GM13977 (cell line): ENCODE results near the gene AHRR.

Experiments used
- DNase-seq: peaks from one replicate; pipeline ENCODE4 v3.0.0; 2012; ENCODE audit warnings: low spot score
- in situ Hi-C: fragments of 300-500 bp; cut with MboI; formaldehyde crosslinking; loops from one replicate; pipeline ENCODE4 v1.12.0; 2022; ENCODE audit warnings: low sequenced_read_pairs, low pct_unique_long_range_greater_than_20kb, mixed read lengths, inconsistent platforms; ENCODE audit not compliant: unreplicated experiment
- TF ChIP-seq, protein P1 (sequence below): IDR thresholded peaks from 2 replicates; pipeline ENCODE4 v1.5.1; 2012; ENCODE audit warnings: mild to moderate bottlenecking, control low read depth; ENCODE audit not compliant: insufficient read depth; ENCODE audit errors: extremely low read depth, missing control alignments

Gene AHRR

DNA sequence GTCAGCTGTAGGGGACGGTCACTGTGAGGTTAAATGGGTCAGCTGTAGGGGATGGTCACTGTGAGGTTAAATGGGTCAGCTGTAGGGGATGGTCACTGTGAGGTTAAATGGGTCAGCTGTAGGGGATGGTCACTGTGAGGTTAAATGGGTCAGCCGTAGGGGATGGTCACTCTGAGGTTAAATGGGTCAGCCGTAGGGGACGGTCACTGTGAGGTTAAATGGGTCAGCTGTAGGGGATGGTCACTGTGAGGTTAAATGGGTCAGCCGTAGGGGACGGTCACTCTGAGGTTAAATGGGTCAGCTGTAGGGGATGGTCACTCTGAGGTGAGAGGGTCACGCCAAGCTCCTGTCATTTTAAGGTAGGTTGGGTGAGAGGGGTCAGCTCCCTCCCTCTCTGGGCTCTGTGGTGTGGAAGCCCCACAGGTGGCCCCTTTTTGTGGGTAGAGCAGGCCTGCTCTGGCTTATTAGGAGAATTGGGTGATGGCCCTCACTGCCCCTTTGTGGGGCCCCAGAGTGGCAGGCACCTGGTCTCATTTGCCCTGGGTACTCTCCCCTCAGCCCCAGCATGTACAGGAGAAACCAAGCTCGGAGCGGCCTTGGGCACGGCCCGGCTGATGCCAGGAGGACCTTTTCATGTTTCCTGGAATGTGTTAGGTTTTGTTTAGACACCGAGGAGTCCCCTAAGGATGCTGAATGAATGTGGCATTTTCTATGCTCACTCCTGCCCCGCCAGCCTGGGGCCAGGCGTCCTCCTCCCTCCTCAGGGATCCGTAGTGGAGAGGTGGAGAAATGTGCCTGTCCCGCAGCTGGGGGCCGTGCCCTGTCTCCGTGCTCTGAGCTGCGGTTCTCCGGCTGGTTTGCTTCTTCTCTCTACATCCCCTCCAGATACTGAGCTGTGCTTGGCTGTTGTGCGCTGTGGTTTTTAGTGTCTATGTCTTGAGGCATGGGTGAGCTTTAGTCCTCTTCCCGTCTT, 31.4 kb downstream of the AHRR start:
- TF ChIP-seq, protein P1, sequence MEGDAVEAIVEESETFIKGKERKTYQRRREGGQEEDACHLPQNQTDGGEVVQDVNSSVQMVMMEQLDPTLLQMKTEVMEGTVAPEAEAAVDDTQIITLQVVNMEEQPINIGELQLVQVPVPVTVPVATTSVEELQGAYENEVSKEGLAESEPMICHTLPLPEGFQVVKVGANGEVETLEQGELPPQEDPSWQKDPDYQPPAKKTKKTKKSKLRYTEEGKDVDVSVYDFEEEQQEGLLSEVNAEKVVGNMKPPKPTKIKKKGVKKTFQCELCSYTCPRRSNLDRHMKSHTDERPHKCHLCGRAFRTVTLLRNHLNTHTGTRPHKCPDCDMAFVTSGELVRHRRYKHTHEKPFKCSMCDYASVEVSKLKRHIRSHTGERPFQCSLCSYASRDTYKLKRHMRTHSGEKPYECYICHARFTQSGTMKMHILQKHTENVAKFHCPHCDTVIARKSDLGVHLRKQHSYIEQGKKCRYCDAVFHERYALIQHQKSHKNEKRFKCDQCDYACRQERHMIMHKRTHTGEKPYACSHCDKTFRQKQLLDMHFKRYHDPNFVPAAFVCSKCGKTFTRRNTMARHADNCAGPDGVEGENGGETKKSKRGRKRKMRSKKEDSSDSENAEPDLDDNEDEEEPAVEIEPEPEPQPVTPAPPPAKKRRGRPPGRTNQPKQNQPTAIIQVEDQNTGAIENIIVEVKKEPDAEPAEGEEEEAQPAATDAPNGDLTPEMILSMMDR, result no peak
- no peak for DNase-seq
- in situ Hi-C loops, result no loop called here

DNA sequence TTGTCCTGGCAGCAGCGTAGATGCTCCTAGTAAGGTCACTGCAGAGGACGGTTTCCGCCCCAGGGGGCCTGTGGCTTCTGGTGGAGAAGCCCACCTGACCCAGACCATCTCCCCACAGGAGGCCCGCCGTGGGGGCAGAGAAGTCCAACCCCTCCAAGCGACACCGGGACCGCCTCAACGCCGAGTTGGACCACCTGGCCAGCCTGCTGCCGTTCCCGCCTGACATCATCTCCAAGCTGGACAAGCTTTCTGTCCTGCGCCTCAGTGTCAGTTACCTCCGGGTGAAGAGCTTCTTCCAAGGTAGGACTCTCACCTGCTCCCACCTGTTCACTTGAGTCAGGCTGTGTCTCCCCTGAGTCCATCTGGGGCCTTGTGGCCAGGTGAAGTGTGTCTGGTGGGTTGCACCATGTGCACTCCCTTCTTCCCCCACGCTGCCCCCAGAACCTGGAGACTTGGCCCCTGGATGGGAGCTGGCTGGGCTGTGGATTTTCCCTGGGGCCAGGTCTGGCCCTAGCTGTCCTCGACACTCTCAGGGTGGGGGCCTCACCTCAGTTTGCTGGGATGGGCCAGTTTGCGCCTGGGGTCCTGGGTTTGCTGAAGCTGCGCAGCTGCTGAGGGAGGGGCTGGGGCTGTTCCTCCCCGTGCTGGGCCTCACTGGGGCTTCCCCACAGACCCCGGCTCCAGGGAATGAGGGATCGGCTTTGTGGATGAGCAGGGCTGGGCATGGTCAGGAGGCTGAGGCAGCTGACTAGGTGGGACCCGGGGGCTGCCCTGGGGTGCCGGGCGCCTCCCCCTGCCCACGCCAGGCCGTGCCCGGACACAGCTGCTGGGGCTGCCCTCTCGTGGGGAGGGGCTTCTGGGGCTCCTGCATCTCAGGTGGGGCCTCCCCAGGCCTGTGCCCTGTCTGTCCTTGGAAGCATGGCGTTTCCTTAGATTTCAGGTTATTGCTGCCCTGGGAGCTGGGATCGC, 32.4 kb downstream of the AHRR start:
- TF ChIP-seq, protein P1, result no peak
- no peak for DNase-seq
- in situ Hi-C loops, result no loop called here

DNA sequence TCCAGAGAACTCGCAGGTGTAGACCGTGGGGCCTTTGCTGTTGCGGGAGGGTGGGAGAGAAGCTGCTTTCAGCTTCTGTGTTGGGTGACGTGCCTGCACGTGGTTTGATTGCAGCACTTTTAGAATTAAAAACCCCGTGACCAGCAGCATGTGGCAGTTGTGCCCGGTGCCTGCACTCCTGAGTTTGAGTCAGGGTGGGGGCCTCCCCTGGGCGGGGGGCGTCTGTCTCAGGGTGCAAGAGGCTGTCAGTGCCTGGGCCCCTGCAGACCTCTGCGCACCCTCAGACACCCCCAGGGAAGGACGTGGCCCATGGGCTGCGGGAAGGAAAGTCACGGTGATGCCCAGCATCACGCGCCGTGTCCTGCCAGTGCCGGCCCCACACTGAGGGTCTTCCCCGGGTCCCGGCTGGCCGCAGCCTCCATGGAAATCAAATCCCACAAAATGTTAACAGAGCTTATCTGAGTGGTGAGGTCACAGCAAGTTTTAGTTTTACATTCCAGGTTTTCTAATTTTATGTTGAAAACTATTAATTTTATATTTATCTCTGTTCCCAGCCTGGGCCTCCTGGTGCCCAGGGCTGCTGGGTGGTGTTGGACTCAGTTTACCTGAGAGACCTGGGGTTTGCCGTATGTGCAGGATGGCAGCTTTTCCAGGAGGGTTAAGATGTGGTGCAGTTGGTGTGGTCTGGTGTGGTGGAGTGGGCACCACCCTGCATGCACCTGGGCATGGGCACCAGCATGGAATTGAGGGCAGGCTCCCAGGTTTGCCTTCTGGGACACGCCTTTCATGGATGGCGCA, 33.3 kb downstream of the AHRR start:
- in situ Hi-C loops, result no loop called here
- TF ChIP-seq, protein P1, result no peak
- DNase-seq, result no peak

DNA sequence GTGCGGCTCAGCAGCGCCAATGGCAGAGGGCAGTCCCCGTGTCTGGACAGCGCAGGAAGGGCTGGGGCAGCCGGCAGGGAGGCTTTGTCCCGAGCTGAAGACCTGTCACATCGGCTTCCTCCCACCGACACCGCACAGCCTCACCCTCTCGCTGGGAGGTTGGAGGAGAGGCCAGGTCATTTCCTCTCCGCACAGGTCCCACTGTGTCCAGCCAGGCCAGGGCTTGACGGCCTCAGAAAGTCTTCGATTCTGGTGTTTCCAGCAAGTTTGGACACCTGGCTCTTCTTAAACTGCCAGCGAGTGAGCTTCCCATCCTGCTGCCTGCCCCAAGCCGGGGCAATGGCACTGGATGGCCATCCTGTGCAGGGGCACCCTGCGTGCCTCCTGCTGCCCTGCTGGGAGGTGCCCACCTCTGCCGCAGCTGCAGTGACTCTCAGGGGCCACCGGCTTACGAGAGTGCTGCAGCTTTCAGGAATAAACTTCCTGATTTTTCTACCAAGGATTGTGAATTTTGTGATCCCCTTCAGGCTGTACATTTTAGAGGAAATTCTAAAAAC, 33.9 kb downstream of the AHRR start:
- DNase-seq, result no peak
- in situ Hi-C loops, result no loop called here
- TF ChIP-seq, protein P1, result no peak

DNA sequence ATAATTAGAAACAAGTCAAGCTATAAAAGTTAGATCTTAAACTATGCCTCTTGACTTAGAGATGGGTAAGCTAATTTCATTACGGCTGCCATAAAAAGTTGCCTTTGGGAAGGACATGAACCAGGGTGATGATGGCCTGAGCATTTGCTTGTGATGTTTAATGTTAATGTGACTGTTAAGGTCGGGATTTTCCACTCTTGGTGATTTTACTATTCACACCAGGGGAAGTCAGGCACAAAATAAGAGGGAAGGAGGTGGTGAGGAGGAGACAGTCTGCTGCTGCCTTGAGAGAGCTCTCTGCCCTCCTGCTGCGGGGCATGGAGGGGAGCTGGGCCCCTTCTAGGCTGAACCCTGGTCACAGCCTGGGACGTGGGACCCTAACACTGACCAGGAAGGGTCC, 34.4 kb downstream of the AHRR start:
- in situ Hi-C loops, result no loop called here
- no peak for DNase-seq
- TF ChIP-seq, protein P1, result no peak

DNA sequence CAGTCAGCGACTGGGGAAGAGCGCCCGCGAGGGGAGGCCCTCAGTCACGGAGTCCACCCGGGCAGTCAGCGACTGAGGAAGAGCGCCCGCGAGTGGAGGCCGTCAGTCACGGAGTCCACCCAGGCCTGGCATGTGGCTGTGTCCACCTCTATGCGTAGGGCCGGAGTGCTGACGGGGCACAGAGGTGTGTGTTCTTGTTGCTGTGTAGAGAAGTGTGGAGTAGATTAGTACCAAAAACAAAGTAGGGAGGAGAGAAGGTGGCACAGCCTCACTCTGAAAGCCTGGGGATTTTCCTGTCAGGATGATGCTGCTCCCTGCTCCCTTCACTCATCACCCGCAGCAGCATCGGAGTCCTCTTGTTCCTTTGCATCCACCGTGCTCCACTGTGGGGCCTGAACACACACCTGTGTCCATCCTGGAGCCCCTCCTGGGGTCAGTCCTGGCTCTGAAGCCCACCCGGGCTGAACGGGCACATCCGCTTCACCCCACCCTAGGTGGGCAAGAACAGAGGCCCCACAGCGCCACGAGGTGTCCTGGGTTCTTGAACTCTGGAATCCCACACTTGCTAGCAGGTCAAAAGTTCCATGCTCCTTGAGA, 37.9 kb downstream of the AHRR start:
- no peak for DNase-seq
- in situ Hi-C loops, result no loop called here
- TF ChIP-seq, protein P1, result no peak
